ENCODE measurements around the gene C22orf23. TPM values are rescaled to one million over a fixed set of nuclear protein-coding genes. Genes with fewer than 3 reads are reported as not detected.
A peak's percentile ranks its signal among the peaks of the same experiment; 100 is the strongest.

C22orf23 gene
- total RNA-seq (2014; rRNA removed; shearing (Covaris generic)): 3.4 TPM in 1 of 2 replicates, not detected in the other

DNA sequence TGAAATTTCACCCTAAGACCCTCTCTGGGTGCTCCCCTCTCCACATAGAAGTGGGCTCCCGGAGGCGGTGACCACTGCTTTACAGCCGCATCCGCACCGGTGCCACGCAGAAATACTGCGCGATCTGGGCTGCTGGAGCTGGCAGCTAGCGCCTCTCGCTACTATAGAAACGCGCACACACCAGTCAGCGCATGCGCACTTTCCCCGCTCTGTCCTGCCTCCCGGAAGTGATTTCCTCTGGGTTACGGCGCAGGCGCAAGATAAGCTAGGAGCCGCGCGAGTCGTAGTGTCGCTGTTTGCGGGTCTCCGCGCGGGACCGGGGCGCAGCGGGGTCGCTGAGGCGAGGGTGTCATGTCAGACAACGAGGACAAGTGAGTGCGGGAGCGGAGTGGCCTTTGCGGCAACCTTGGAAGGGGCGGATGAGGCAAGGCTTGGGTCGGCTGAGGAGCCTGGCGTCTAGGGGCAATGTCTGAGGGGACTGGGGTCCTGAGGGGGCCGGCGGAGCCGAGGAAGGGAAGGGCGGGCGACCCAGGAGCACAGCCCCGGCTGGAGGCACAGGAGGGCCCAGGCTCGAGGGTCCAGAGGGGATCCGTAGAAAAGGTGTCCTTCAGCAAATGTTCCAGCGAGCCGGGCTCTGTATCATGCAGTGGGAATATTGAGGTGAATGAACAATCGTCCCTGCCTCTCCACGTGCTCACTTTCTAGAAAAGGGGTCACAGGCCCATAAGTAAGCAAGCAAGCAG lies at the start of gene C22orf23, which contains the start of gene POLR2F:
TSS of gene C22orf23 (minus strand) at position 165 of the 743 bp plus-strand sequence. CDS start 452 bp downstream, outside the sequence.
TSS of gene POLR2F (plus strand) at position 263 of the 743 bp plus-strand sequence. CDS start at position 352, 89 bp downstream.
- peak; percentile 96 for DNase-seq (ENCODE audit: low read depth)

DNA sequence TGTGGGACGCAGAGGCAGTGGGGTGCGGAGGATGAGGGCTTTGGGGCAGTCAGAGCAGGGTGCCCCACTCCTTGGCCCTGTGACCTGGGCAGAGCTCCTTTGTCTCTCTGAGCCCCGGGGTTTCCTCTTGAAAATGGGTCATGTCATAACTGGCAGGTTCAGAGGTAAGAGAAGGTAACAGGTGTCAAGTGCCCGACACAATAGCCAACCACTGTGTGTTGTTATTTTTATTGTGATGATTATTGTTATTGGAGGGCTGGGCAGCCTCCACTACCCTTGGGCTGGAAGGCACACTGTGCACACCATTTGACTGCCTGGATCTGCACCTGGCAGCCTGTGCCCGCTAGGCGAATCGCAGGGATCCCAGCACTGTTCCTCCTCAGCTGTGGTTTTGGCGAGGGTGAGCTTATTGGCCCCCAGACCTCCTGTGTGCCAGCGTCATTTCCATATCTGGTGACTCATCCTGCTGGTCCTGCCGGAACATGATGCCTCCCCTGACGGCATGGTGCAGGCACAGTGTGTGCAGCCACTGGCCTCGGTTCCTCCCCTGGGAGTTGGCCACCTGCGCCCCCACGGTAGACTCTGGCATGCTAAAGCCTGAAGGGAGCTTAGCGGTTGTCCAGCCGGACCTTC lies 46.4 kb upstream of the C22orf23 start:
- DNase-seq (ENCODE audit: low read depth): peak; percentile 87

DNA sequence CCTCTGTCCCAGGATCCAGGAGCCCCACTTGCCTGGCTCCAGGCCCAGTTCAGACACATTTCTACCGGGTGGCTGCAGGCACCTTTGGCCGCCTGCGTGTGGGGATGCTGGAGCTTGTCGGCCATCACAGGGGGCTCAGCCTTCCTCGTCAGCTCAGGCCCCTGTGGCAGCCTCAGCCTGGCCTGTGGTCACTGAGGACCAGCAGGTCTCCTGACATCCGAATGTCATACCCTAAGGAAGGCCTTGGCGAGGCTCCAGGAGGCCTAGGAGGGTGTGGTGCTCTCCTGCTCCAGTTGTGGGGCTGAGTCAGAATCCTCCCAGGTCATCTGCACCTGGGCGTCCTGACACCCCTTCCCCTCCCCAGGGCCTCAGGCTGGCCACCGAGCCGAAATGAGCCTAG lies 45.8 kb upstream of the C22orf23 start:
- no peak for DNase-seq (ENCODE audit: low read depth)

DNA sequence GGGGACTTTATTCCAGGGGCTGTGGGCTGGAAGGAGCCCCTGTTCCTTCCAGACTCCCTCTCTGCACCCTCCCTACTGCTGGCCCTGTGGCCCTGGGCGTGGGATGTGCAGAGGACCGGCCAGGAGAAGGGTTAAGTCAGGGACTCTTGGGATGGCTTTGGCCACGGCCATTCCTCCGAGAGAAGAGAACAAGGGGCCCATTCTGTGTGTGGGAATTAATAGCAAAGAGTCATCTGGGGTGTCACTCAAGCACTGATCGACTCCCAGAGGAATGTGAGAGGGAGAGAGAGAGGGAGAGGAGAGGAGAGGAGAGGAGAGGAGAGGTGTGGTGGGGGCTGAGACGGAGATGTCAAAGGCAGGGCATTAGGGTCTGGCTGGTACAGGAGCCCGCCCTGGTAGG lies 45.1 kb upstream of the C22orf23 start:
- no peak for DNase-seq (ENCODE audit: low read depth)

DNA sequence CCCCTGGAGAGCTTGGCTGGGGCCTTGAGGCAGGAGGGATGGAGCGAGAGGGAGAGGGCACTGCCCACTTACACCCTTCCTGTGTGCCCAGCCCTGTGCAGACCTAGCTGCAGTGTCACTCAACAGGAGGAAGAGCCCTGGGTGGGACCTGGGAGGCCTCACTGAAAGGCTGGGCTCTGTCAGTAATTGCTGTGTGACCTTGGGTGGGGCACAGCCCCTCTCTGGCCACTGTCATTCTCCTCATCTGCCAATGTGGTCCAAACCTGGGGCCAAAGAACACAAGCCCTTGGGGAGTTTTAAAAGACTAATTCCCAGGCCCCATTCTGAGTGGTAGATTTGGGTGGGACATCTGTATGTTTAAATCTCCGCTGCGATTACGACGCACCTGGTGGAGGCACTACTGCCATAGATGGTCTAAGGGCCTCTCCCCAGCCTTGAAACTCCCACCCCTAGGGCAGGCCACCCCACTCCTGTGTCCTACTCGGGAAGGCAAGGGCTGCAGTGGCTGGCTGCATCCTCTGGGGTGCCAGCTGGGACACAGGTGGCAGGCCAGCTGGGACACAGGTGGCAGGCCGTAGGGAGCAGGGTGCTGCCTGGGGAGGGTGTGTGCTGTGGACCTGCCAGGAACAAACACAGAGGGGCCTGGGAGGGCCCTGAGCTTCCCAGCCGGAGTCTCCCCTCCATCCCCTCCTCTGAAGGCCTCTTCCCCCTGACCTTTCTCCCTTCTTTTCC lies 43.3 kb upstream of the C22orf23 start:
- DNase-seq (ENCODE audit: low read depth): no peak

DNA sequence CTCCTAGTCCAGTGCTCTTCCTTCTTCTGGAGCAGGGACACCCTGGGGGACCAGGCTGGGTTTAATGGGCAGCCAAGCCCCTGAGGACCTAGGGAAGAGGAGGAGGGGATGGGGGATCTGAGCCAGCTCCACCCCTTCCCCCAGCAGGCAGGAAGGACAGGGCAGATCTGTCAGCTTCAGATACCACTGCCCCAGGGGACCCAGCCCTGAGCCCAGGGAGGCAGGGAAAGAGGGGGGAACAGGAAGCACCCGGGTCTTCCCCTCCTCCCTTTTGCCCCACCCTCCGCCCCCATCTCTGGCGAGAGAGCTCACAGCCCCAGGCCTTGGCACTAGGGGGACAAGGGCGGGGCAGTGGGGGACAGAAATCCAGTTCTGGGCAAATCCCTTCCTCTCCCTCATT lies 42.7 kb upstream of the C22orf23 start:
- DNase-seq (ENCODE audit: low read depth): no peak

DNA sequence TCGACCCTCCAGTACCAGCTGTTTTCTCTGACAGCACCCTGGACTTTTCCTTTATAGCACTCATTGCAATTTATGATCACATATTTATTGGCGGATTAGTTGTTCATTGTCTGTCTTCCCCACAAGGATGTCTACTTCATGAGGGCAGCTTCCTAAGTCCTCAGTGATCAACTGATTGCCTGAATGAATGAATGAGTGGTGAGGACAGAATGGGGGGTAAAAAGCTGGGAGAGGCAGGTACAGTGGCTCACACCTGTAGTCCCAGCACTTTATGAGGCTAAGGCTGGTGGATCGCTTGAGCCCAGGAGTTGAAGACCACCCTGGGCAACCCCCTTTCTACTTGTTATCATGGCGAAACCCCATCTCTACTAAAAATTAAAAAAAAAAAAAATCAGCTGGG lies 42.1 kb upstream of the C22orf23 start:
- no peak for DNase-seq (ENCODE audit: low read depth)

DNA sequence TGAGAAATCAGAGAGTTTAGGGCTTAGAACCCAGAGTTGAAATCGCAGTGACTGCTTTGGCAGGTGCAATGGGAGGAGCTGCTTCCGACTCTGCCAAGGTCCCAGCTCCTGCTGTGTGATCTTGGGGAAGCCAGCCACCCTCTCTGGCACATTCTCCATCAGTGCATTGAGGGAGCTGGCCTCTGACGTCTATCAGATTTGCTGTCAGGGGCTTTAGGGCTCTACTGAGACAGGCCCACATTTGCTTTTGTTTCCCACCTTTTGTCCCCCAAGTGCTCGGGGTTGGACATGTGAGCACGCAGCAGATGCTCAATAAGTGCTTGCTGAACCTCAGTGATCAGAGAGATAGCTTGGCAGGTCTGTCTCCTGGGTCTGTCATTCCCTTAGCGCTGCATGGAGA lies 41.6 kb upstream of the C22orf23 start:
- DNase-seq (ENCODE audit: low read depth): no peak

DNA sequence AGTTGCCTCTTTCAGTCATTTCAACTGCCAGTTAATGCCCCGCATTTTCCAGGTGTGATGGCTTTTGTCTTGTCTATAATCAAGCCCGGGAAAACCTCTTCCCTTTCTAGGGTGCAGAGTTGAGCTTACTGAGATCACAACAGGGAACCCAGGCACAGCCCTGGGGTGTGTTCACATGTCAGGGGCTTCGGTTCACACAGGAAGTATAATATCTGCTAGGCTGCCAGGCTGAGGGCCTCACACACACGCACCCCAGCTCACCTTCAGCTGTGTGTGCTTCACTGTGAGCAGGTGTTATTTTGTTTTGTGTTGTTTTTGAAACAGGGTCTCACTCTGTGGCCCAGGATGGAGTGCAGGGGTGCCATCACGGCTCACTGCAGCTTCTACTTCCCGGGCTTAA lies 40.6 kb upstream of the C22orf23 start:
- DNase-seq (ENCODE audit: low read depth): no peak

DNA sequence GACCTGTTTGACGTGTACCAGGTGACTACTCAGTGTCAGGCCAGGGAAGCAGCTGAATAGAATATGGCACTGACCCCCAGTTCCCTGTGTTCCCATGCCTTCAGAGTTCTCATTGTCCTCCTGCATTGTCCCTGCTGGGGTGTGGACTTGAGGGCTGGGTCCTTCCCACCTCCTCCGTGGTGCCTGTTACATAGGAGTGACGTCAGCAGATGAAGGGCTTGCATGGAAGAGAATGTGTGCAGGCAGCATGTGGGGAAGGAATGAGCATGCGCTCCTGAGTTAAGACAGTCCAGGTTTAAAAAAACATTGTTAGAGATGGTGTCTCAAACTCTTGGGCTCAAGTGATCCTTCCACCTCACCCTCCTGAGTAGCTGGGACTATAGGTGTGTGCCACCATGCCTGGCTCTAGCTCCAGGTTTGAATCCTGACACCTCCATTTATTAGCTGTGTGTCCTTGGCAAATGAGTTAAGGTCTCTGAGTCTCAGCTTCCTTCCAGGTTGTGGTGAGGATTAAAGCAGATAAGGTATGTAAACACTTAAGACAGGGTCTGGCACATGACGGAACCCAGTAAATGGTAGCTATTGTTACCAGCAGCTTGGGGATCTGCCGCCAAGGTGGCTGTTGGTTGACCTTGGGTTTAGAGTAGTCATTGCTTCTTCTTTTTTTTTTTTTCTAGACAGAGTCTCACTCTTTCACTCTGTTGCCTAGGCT lies 38.5 kb upstream of the C22orf23 start:
- no peak for DNase-seq (ENCODE audit: low read depth)

DNA sequence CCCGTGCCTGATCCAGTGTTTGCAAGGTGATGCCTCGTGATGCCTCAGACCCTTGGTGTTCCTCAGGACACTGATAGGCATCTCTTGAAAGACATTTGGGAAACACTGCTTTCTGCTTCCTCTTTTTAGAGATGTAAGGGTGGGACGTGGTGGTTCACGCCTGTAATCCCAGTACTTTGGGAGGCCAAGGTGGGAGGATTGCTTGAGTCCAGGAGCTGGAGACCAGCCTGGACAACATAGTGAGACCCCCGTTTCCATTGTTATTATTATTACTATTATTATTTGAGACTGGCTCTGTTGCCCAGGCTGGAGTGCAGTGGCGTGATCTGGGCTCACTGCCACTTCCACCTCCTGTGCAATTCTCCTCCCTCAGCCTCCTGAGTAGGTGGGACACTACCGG lies 37.5 kb upstream of the C22orf23 start:
- DNase-seq (ENCODE audit: low read depth): no peak

DNA sequence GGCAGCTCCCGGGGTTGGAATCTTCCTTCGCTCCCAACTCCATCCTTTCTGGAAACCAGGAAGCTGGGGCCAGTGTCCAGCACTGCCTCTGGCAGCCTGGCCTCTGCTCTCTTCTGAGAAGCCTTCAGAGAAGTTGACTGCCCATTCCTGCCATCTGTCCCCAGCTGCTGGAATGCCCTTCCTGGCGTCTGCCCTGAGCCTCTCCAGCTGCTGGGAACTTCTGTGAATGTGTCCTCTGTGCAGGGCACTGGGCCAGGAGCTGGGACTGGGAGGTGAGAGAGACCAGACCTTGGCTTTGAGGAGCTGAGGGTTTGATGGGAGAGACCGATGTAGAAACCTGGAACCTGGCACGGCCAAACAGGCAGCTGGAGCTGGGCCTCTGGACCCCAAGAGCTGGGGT lies 36.9 kb upstream of the C22orf23 start:
- DNase-seq (ENCODE audit: low read depth): no peak

DNA sequence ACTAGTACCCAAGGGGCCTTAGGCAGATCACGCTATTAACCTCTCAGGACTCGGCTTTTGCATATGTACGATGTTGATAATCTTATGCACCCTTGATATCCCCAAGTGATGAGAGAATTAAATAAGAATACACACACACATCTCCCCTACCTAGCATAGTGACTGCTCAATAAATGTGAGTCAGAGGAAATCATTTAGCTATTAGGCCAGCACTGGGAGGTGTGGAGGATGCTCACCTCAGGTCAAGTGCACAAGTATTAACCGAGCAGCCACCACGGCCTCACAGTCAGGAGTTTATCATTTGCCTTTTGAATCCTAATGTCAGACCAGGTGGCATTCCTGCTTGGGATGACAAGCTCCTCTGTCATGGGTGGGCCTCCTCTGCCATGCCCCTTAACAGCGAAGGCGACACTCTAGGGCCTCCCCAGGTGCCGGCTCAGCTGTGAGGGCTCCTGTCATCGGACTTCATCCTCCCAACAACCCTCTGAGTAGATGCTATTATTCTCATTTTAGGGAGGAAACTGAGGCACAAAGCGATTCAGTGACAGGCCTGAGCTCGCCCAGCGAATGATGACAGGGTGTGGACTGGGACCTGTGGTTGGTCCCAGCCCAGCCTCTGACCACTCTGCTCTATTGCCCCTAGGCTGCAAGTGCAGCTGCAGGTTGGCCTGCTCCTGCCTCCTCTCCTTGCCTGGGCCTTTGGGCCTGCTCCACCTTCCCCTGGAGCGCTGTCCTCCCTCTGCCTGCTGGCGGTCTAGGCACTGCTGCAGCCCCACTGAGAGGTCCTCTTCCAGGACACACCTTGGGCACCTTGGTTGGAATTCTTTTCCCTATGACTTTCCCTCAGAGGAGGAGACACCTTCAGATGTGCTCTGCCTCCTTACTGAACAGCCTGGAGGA lies 36.0 kb upstream of the C22orf23 start:
- no peak for DNase-seq (ENCODE audit: low read depth)

DNA sequence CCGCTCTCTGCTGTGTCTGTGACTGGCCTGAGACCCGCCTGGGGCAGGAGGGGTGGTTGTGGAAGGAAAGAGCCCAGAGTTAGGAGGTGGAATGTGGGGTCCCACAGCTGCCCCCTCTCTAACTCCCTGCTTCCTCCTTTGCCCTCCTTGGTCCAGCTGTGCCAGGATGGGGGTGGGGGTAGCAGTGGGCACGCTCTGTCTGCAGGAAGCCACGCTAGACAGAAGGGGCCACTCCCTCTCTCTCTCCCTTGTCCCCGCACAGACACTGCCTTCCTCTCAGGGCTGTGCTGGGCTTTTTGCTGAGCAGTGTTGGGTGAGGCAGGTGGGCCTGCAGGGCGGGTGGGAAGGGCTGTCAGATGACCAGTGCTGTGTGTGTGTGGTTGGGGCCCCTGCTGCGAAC lies 33.0 kb upstream of the C22orf23 start:
- DNase-seq (ENCODE audit: low read depth): no peak

DNA sequence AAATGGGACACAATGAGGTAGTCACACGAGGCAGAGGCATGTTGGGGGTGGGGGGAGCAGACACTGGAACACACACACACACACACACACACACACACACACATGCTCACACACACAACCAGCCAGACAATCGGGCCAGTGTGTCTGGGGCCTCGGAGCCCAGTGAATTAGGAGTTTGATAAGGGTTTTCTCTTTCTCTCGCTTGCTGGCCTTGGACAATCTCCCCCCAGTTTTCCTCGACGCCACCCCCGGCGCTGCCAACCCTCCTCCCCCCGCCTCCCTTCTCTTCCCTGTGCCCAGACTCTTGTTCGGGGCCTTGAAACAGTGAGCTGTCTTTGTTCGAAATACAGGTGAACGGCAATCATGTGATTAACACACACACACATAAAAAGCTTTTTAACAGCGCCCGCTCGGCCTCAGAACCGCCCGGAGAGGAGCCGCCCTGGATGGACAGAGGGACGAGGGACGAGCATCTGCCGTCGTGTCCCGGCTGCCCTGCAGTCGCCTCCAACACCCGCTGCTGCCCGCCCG lies 32.4 kb upstream of the C22orf23 start:
- DNase-seq (ENCODE audit: low read depth): no peak

DNA sequence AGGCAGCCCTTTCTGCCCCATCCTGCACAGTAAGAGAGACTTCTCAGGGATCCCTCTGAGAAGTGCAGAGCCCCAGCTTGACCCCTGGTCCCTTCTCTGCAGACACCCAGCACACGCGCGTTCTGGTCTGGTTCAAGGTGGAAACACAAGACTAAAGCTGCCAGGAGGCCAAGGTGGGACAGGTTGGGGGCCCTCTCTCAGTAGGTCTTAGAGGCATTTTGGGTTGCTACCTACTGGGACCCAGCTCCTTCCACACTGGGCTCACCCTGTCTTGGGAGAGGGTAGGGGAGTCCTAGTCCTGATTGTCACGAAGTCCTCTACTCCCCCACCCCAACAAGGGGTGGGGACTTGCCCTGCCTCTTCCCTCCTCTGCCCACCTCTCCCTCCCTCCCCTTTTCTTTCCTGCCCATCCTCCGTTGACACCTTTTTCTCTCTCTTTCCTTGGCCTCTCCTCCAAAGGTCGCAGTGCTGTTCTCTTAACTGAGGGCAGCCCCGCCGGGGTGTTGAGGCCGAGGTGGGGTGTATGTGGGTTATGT lies 31.7 kb upstream of the C22orf23 start:
- no peak for DNase-seq (ENCODE audit: low read depth)

DNA sequence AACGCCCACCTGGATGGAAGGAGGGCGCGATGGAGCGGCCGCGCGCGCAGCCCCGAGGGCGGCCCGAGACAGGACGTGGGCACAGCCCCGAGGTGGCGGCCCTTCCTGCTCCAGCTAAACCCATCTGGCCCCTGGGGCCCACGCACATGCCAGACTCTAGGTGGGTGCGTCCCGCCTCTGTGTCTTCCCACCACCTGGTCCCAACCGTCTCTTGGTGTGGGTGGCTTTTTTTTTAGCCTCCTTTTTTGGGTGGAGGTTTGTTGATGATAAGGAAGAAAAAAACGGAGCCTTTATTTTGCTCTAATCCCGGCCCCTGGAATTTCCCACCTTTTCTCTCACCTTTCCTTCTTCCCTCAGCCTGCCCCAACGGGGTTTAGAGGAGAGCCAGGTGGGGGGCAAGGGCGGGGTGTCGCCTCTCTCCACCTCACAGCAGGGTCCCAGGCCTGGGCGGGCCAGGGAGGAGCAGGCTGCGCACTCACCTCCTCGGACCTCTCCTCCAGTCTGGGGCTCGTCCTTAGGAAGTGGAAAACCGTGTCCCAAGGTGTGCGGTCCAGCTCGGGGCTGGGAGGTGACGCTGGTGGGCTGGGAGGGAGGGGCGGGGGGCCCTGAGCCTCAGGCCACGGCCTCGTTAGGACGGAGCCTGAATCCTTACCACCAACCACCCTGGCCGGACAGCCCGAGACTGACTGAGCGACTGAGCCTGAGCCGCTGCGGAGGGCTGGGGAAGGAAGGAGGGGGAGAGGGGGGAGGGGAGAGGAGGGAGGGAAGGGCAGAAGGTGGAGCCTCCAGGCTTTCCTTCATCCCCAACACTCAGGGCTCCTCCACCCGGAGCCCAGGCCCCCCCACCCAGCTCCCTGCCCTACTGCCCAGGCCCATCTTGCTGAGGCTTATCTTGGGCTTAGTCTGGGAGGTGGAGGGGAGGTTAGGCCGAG lies 30.7 kb upstream of the C22orf23 start, which contains the start of gene SOX10:
TSS of gene SOX10 (minus strand) at position 696 of the 932 bp plus-strand sequence. CDS start 771 bp downstream, outside the sequence.
- no peak for DNase-seq (ENCODE audit: low read depth)

DNA sequence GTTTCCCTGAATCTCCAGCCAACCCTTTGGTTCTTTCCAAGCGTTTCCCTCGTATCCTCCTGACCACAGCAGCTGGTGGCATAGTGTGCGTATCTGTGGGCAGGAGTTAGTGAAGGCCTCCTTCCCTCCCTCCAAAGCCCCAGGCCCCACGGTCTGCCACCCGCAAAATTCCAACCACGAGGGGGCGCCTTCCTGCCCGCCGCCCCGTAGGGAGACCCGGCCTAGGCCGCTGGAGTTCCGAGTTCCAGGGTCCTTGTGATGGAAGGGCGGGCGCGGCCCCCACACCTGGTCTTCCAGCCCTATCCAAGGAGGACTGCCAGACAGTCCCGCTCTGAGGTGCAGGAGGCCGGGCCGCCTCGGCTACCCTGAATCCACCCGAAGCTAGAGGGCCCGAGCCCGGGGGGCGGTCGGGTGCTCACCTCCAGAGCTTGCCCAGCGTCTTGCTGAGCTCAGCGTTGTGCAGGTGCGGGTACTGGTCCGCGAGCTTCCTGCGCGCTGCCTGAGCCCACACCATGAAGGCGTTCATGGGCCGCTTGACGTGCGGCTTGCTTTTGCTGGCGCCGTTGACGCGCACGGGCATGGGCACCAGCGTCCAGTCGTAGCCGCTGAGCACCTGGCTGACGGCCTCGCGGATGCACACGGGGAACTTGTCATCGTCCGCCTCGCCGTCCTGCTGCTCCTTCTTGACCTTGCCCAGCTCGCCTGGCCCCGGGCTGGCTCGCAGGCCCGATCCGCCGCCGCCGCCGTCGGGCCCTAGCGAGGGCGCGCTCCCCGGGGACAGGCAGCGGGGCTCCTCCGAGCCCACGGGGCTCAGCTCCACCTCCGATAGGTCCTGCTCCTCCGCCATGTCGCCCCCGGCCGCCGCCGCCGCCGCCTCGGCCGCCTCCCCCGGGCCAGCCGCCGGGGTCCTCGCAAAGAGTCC lies 29.8 kb upstream of the C22orf23 start:
- no peak for DNase-seq (ENCODE audit: low read depth)
